UCSD-AML1 (cell line): ENCODE measurements around the gene MAML2.

ENCODE experiments used
- DNase-seq: peaks from one replicate; lab custom pipeline; 2025; ENCODE audit not compliant: unreplicated experiment; lab: John Stamatoyannopoulos, UW

MAML2 gene

DNA sequence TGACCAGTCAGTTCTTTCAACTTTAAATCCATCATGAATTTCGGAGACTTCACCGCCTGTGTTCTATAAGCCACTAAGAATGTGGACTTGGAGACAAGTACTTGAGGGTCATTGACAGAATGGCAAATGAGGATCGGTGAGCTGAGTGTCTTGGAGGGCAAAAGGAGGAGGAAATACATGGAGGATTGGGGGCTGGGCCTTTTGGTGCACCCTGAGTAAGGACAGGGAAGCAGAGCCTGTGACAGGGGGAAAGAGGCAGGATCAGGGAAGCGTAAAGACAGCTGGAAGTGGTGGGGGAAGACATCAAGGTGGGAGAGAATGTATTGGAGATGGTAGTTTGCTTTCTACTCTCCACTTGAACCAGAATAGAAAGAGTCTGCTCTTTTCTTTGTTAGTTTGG is 348.7 kb downstream of the MAML2 start:
- no peak for DNase-seq

DNA sequence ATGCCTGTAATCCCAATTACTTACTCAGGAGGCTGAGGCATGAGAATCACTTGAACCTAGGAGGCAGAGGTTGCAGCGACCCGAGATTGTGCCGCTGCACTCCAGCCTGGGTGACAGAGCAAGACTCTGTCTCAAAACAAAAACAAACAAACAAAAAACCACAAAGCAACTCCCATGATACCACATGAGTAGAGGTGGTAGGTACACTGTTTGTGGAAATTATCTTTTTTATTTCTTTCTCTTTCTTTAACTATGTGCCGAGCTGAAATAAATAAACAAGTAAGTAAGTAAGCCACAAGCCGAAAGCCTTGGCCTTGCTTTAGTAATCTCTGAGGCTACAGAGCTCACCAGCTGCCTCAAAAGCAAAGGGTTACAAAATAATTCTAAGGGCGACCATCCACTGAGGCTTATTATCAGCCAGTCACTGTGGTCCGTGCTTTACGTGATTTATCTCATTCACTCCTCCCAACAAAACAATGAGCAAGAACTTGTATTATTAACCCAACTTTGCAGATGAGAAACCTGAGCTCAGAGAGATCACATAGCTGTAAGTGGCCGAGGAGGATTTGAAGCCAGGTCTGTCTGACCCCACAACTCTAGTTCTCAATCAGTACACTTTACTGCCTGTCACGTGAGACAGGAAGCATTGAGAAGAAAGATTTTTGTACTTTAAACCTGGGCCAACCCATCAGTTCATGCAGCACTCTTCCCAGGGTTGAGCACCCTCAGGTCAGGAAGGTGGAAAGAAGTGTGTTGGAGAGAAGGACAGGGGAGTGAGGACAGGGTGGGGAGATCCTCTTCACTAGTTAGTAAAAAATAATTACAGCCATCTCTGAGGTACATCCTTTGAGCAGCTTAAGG is 349.3 kb downstream of the MAML2 start:
- no peak for DNase-seq

DNA sequence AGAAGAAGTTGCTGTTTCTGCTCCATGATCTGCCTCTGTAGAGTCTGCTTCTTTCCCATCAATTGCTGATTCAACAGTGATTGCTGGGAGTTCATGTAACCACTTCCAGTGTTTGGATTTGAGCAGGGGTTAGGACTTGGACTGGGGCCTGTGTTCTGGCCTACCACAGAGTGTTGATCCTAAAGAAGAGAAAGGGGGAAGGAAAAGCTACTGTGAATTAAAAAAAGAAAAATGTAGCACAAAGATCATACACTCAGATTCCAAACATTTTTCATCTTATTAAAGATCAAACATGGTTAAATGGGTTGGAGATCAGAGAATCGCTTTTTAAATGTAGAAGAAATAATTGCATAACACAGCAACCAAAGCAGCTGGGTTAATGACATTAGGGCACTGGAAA is 351.4 kb downstream of the MAML2 start:
- DNase-seq, result no peak

DNA sequence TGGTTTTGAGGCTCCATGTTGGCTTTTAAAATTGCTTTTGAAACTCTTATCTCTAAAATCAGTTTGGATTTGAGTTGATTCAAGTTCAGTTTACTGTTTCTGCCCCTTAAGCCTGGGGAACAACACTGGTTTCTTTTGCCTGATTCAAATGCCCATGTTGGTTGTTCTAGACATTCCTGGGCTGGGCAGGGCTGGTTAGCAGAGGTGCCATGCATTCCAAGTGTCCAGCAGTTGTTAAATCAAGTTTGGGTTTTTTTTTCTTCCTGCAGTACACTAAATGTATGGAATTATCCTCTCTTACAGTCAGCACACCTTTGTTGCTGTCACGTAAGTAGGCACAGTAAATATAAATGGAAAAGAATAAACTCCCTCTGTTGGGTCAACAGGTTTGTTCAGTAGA is 351.9 kb downstream of the MAML2 start:
- no peak for DNase-seq

DNA sequence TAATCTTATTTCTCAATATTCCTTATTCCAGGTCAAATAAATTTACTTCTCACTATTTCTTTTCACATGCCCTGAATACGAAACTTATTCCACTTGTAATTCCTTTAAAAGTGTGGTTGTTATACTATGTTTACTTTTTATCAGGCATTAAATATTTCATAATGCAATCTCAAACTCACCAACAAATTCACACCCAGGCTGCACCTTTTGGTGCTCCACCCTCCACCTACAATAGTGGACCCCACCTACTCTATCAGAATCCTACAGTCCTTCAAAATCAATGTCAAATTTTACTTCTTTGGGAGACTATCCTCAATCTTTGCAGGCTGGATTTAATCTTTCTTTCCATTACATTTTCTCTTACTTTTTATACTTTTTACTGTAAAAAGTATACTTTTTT is 353.2 kb downstream of the MAML2 start:
- DNase-seq, result no peak

DNA sequence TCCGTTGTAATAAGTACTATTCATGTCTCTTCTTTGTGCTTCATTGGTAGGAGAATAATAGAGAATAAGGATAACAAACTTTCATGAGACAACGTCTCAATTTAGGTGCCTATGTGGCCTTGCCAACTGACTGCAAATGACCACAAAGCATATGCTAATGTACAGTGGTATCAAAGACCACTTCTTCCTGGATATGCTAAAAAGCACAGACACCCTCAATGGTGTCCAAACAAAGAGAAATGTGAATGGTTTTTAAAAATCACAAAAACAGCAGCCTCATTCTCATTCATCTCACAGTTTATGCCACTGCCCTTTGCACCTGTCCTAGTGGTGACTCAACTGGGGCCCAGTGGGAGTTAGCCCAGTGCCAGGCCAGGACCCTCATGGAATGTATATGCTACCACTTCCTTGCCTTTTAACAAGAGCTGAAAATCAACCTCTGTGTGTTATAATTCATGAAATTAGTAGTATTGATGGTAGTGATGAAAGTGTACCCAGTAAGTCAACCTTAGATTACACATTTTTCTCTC is 353.9 kb downstream of the MAML2 start:
- no peak for DNase-seq

DNA sequence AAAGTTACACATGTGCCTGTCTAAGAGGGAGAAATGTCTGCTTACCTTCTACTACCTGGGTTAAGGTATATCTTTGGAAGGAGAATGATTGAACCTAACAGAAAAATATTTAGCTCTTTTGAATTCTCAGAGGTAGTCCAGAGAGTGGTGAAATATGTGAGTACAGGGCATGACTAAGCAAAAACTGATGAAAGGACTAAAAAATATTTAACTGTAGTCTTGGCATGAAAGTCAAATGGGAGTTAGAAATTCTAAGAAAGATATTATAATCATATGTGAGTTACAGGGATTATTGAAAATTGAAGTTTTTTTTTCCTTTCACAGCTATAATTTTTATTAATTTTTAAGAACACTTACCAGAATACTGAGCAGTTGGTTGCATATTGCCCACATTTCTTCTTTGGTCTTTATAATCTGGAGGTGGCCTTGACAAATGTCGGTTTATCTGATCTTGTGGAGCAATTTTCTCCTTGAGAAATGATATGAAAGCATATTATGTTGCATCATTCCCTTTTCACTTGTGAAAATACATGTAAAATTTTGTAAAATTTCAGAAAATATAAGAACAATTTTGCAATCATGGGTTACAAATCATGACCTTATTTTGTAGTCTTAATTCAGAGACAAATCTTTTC is 357.7 kb downstream of the MAML2 start:
- no peak for DNase-seq

DNA sequence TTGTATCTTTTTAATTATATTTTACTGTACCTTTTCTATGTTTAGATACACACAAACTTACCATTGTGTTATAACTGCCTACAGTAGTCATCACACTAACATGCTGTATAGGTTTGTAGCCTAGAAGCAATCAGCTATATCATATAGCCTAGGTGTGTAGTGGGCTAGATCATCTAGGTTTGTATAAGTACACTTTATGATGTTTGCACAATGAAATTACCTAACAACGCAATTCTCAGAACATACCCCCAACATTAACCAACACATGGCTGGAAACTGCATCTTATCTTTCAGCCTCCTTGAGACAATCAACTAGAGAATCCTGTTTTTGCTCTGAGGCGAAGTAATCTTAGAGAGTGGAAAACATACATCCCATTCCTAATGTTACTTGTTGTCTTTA is 358.9 kb downstream of the MAML2 start:
- no peak for DNase-seq

DNA sequence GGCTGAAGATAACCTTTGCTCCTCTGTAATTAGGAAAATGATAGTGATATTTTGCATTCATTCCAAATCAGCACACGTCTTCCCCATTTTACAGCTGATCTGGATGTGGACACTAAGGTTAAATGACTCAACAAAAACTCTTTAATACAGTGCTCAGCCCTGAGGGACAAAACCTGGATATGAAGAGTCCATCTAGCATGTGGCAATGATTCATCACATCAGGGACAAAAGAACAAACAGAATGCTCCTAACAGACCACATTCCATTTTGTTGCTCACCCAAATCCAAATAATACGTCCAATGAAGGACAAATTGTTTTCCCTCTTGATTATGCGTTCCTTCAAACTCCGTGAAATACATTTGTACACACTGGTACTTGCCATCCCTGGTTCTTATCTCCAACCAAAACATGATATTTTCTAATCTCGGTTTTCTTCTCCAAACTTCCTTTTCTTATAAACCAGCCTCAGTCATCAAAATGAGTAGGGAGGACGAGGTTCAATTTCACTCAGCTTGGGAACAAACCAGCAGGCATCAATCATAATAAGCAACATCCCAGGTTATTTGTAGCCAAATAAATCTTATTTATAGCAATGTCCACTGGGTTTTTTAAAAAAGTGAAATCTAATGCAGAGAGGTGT is 365.3 kb downstream of the MAML2 start:
- no peak for DNase-seq

DNA sequence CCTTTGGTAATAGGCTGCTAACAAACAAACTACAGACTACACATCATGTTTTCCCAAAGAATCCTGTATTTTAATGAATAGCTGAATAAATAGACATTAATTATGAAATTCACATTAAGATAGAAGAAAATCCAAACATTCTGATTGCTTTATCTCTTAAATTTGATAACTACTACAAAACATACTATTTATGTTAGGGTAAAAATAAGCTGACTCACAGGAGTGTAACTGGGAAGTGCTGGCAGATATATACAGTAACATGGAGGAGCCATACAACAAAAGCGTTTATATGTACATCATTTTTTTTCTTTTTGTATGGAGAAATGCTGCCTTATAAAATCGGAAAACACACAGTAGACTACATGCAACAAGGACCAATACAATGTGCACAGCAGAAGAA is 366.4 kb downstream of the MAML2 start:
- no peak for DNase-seq

DNA sequence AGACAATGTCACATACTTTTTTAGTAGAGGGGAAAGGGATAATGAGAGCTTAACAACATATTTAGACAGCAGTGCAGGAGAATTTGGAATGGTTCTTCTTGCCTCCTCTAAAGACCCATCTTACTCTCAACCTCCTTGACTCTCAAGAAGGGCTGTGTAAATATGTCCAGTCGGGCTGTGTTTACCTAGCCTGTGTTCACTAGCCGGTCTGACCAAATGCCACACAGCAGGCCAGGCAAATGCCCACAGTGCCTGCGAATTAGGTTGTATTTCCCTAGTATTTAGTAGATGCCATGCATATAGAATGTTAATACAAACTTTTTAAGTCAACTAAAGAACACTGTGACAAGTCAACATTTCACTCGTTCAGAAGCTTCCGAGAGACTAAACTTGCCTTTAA is 367.7 kb downstream of the MAML2 start:
- no peak for DNase-seq

DNA sequence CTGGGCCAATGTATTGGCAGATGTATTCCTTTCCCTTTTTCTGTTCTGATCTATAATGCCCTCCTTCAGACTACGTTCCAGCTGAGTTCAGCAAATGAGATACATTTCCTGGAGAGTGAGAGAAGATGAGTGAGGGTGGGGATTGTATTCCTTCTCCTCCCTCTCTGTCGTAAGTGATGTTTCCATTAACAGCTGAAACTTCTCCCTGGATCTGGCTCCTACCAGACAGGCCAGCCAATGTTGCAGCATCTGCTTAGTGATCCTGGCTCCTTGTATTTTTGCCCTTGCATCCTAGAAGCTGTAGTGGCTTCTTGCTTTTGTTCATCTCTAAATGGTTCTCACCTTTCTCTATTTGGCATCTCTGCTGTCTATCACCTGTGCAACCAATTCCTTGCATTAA is 370.9 kb downstream of the MAML2 start:
- DNase-seq, result no peak

DNA sequence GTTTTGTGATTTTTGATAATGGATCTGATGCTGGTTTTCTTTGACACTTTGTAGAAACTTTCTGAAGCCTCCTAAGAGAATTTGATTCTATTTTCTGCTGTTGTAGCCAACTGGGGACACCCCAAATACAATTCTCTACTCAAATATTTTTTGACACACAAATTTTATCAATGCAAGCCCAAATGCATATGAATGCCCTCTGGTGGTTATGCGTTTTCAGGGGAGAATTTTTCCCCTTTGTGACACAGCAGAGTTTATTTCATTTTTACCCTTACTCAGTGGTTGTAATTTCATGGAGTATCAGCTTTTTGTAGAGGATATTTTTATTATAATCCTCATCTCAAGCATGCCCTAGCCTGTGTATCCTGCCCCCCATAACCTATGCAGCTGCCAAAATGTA is 374.4 kb downstream of the MAML2 start:
- no peak for DNase-seq

DNA sequence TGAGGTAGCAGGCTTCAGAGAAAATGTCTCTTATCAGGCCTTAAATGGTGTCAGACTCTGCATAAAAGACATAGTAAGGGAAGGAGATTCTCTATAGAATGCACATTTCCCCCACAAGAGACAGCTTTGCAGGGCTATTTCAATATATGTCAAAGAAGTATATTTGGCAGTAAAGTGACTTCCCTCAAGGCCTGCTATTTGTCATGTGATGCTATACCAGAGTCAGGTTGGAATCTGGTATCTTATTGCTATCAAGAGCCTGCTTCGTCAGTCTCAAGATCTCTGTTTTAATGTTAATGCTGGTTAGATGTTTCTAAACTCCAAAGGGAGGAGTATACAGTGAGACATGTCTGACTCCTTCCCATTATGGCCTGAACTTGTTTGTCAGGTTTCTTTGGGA is 378.7 kb downstream of the MAML2 start:
- DNase-seq, result no peak

DNA sequence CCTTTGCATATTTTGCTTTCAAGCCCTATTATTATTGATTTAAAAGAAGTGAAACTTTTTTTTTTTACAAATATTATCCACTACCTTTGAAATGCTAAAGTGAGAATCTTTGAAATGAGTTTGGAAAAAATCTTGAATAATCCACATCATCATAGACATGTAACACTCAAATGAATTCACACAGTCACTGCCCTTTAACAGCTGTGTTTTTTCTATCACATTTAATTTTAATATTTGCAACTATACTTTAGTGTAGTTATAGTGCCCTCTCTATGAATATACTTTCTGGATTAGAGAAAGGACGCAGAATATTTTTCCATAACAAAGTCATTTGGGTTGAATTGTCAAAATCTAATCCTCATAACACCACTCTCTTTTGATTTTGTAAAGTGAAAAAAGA is 381.2 kb downstream of the MAML2 start:
- DNase-seq, result no peak

DNA sequence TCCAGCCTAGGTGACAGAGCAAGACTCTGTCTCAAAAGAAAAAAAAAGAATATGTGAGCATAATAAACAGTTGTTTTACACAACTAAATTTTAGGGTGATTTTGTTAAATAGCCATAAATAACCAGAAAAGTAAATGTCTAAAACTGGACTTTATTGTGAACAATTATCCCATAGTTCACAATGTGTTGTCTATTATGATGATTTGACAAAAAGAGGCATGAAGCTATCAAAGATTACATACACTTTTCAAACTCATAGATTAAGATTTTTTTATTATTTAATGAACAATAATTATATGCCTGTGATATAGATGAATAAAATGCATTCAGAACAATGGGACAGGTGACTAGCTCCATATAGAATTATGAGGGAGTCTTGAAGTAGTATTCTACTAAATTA is 392.1 kb downstream of the MAML2 start:
- DNase-seq, result no peak

DNA sequence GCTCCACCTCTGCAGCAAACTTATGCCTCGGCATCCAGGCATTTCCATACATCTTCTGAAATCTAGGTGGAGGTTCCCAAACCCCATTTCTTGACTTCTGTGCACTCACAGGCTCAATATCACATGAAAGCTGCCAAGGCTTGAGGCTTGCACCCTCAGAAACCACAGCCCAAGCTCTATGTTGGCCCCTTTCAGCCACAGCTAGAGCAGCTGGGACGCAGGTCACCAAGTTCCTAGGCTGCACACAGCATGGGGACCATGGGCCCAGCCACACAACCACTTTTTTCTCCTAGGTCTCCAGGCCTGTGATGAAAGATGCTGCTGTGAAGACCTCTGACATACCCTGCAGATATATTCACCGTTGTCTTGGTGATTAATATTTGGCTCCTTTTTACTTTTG is 394.4 kb downstream of the MAML2 start:
- DNase-seq, result no peak

DNA sequence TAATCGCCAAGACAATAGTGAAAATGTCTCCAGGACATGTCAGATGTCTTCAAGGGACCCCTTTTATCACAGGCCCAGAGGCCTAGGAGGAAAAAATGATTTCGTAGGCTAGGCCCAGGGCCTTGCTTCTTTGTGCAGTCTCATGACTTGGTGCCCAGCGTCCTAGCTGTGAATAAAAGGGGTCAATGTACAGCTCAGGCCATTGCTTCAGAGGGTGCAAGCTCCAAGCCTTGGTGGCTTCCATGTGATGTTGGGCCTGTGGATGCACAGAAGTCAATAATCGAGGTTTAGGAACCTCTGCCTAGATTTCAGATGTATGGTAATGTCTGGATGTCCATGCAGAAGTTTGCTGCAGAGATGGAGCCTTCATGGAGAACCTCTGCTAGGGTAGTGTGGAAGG is 398.4 kb downstream of the MAML2 start:
- DNase-seq, result no peak

DNA sequence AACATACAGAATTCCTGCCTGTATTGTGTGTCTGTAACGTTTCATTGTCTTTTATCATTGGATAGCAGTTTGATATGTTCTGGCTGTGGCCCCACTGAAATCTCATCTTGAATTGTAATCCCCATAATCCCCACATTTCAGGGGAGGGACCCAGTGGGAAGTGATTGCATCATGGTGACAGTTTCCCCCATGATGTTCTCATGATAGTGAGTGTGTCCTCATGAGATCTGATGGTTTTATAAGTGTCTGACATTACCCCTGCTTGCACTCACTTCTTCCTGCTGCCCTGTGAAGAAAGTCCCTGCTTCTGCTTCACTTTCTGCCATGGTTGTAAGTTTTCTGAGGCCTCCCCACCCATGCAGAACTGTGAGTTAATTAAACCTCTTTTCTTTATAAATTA is 399.4 kb downstream of the MAML2 start:
- no peak for DNase-seq

DNA sequence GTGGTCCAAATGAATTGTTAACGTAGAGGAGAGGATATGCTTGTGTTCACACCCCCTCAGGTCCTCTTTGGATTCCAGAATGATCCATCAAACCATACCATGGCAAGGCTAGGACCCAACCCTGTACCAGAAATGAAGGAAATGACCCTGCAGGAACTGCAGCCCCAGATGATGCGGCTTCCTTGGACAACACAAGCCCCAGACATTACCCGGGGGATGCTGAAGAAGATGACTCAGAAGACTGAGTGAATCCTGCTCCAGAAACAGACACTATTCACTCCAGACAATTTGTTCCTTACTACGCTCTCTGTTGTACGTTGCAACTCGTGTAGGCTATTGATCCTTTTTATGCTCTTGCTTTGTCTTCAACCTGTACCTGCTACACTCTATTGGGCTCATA is 403.9 kb downstream of the MAML2 start:
- no peak for DNase-seq

DNA sequence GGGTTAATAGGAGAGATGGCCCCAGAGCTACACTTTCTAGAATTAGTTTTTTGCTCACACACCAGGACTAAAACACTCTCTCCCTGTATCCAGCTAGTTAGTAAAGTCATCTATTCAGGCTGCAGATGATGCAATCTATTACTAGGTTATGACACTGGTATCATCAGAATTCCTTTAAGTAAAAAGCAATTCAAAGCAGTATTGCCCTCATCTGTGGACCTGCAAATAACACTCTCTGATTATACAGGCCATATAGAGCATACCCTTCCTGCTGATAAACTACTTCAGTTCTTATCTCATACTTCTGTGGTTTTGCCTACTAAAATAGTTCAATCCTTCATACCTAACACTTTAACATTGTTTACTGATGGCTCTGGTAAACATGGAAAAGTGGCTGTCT is 405.6 kb downstream of the MAML2 start:
- no peak for DNase-seq

DNA sequence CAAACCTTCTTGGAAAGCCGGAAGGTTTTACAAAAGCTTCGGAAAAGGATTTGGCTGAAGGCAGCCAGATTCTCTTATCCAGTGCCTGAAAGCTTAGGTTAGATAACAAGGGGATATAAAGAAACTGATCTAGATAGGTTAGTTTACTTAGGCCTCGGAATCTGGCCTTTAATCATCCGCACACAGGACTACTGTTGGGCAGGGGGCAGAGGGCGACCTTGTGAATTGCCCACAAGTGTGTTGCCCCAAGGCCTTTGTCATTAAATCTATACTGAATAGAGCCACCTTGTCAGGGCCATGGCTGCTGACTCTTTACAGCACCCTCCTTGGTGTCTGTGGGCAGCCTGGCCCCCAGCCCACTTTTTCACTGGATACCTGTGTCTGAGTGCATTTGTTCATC is 409.4 kb downstream of the MAML2 start:
- DNase-seq, result no peak
